Mesendoderm (in vitro differentiated cells): ENCODE data around the gene TEX10.

Experiments used
- DNase-seq: peaks from one replicate; pipeline ENCODE4 v3.0.0; 2013
- H2AK5ac ChIP-seq: 2 replicates; pipeline ENCODE4 v1.6.1; 2013; ENCODE audit warnings: low read length, inconsistent platforms
- H2BK120ac ChIP-seq: 2 replicates; pipeline ENCODE4 v1.6.1; 2013; ENCODE audit warnings: low read depth, mild to moderate bottlenecking, low read length, moderate library complexity, mixed read lengths
- H2BK15ac ChIP-seq: replicated peaks from 2 replicates; pipeline ENCODE4 v1.6.1; 2013; ENCODE audit warnings: low read depth, mild to moderate bottlenecking, moderate library complexity
- H2BK5ac ChIP-seq: 2 replicates; pipeline ENCODE4 v1.6.1; 2013; ENCODE audit warnings: low read length, inconsistent platforms
- H3K18ac ChIP-seq: 2 replicates; pipeline ENCODE4 v1.6.1; 2013; ENCODE audit warnings: mild to moderate bottlenecking, low read length, mixed read lengths
- H3K23ac ChIP-seq: one replicate; pipeline ENCODE4 v1.6.1; 2013; ENCODE audit warnings: low read length
- H3K27ac ChIP-seq: 2 replicates; pipeline ENCODE4 v1.5.1; 2013; ENCODE audit warnings: low read depth, mild to moderate bottlenecking, inconsistent platforms, low read length, moderate library complexity
- H3K27me3 ChIP-seq: 2 replicates; pipeline ENCODE4 v1.6.1; 2013; ENCODE audit warnings: low read length, control low read depth, mild to moderate bottlenecking, inconsistent platforms; ENCODE audit not compliant: insufficient read depth, poor library complexity
- H3K36me3 ChIP-seq: 2 replicates; pipeline ENCODE4 v1.6.1; 2013; ENCODE audit warnings: low read length, inconsistent platforms; ENCODE audit not compliant: control insufficient read depth, insufficient read depth
- H3K4ac ChIP-seq: one replicate; pipeline ENCODE4 v1.6.1; 2013; ENCODE audit warnings: low read depth, mild to moderate bottlenecking, low read length, moderate library complexity
- H3K4me1 ChIP-seq: 2 replicates; pipeline ENCODE4 v1.6.1; 2013; ENCODE audit warnings: low read depth, low read length, inconsistent platforms; ENCODE audit not compliant: control insufficient read depth
- H3K4me2 ChIP-seq: 2 replicates; pipeline ENCODE4 v1.6.1; 2013; ENCODE audit warnings: low read length
- H3K4me3 ChIP-seq: 2 replicates; pipeline ENCODE4 v1.5.1; 2013; ENCODE audit warnings: mild to moderate bottlenecking, low read length
- H3K56ac ChIP-seq: one replicate; pipeline ENCODE4 v1.6.1; 2013; ENCODE audit warnings: low read length
- H3K79me1 ChIP-seq: 2 replicates; pipeline ENCODE4 v1.6.1; 2013; ENCODE audit warnings: low read length, inconsistent platforms
- H3K79me2 ChIP-seq: 2 replicates; pipeline ENCODE4 v1.6.1; 2013; ENCODE audit warnings: mild to moderate bottlenecking, low read length; ENCODE audit not compliant: control insufficient read depth, insufficient read depth
- H3K9ac ChIP-seq: 2 replicates; pipeline ENCODE4 v1.6.1; 2013; ENCODE audit warnings: low read length, inconsistent platforms
- H4K5ac ChIP-seq: one replicate; pipeline ENCODE4 v1.6.1; 2013; ENCODE audit warnings: low read length
- H4K8ac ChIP-seq: one replicate; pipeline ENCODE4 v1.6.1; 2013; ENCODE audit warnings: low read depth, mild to moderate bottlenecking, control low read depth, low read length, moderate library complexity
- WGBS: extraction: QIAGEN DNeasy Blood & Tissue Kit; methylation state at CpG from one replicate; pipeline ENCODE4 v1.1.7; 2013; ENCODE audit warnings: low lambda C conversion rate, missing lambda C conversion rate; ENCODE audit not compliant: insufficient coverage; ENCODE audit errors: extremely low coverage; 5-methylcytosine and 5-hydroxymethylcytosine counted together

The TEX10 gene

GRCh38 chr9:100298378-100298777 is 54.4 kb downstream of the TEX10 start:
- Histone ChIP-seq H2BK15ac (no peak overlapping the region), H3K23ac (no peak overlapping the region), H3K9ac (no peak overlapping the region), H2AK5ac (no peak overlapping the region), H4K8ac (no peak overlapping the region), H4K5ac (no peak overlapping the region), H3K18ac (no peak overlapping the region), H3K79me2 (peaks cover under 1% of the 10 kb centered on the region), H3K56ac (no peak overlapping the region), H3K27me3 (no peaks in the 10 kb centered on the region), H2BK120ac (no peak overlapping the region), H3K4ac (no peak overlapping the region), H3K4me1 (no peaks in the 10 kb centered on the region), H3K27ac (no peak overlapping the region), H3K36me3 (peaks cover 1% of the 10 kb centered on the region), H3K79me1 (peaks cover 6% of the 10 kb centered on the region), H2BK5ac (no peak overlapping the region), H3K4me2 (no peak overlapping the region), H3K4me3 (no peak overlapping the region)
- WGBS, result no CpG with 5 or more reads among the region's 3 CpGs
- no peak for DNase-seq

- Histone ChIP-seq H3K9ac (no peak overlapping the region), H2BK5ac (no peak overlapping the region), H3K4me3 (no peak overlapping the region), H3K4me1 (no peaks in the 10 kb centered on the region), H3K36me3 (peaks cover 4% of the 10 kb centered on the region), H3K56ac (no peak overlapping the region), H3K27ac (no peak overlapping the region), H3K18ac (no peak overlapping the region), H3K27me3 (no peaks in the 10 kb centered on the region), H3K79me1 (peaks cover 4% of the 10 kb centered on the region), H3K79me2 (no peaks in the 10 kb centered on the region), H2BK15ac (no peak overlapping the region), H2AK5ac (no peak overlapping the region), H3K23ac (no peak overlapping the region), H4K5ac (no peak overlapping the region), H3K4me2 (no peak overlapping the region), H2BK120ac (no peak overlapping the region), H4K8ac (no peak overlapping the region), H3K4ac (no peak overlapping the region)
- no peak for DNase-seq
- no CpG with 5 or more reads among the region's 4 CpGs for WGBS
Measured at GRCh38 chr9:100296407-100296806, 56.3 kb downstream of the TEX10 start.

GRCh38 chr9:100295240-100295639 is 57.5 kb downstream of the TEX10 start:
- peaks cover 4% of the 10 kb centered on the region for H3K36me3 ChIP-seq
- H2AK5ac ChIP-seq, result no peak overlapping the region

DNA sequence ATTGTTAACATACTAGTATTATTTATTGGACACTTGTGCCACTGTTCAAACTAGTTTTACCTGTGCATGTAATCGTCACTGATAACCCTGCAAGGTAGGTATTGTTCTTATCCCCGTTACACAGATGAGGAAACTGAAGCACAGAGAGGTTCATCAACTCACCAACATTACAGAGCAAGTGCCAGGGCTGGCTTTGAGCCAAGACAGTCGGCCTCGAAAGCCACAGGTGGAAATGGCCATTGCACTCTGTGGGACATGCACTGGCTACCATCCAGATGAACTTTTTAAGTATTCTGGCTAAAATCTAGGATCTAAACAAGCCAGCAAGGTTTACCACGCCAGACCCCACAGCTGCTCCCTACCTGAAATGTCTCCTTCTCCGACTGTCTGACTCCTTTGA is 57.9 kb downstream of the TEX10 start:
- H4K8ac ChIP-seq, result no peak overlapping the region
- no peak overlapping the region for H3K4me2 ChIP-seq
- no CpG with 5 or more reads among the region's 6 CpGs for WGBS
- H3K9ac ChIP-seq, result no peak overlapping the region
- H2BK120ac ChIP-seq, result no peak overlapping the region
- H3K56ac ChIP-seq, result no peak overlapping the region
- H3K4ac ChIP-seq, result no peak overlapping the region
- no peak overlapping the region for H2AK5ac ChIP-seq
- H3K27me3 ChIP-seq, result no peaks in the 10 kb centered on the region
- no peak for DNase-seq
- H3K23ac ChIP-seq, result no peak overlapping the region
- H4K5ac ChIP-seq, result no peak overlapping the region
- peaks cover 2% of the 10 kb centered on the region for H3K79me1 ChIP-seq
- H3K36me3 ChIP-seq, result peaks cover 4% of the 10 kb centered on the region
- H3K4me1 ChIP-seq, result no peaks in the 10 kb centered on the region
- H3K4me3 ChIP-seq, result no peak overlapping the region
- no peak overlapping the region for H3K27ac ChIP-seq
- no peak overlapping the region for H2BK5ac ChIP-seq
- H3K79me2 ChIP-seq, result no peaks in the 10 kb centered on the region
- H2BK15ac ChIP-seq, result no peak overlapping the region
- H3K18ac ChIP-seq, result no peak overlapping the region

More at GRCh38 chr9:100295240-100295639, 57.5 kb downstream of the TEX10 start:
- no peak overlapping the region for H3K4ac ChIP-seq
- no peaks in the 10 kb centered on the region for H3K27me3 ChIP-seq
- no peak overlapping the region for H2BK15ac ChIP-seq
- no peak for DNase-seq
- H3K27ac ChIP-seq, result no peak overlapping the region
- peaks cover 2% of the 10 kb centered on the region for H3K79me1 ChIP-seq
- no peak overlapping the region for H2BK120ac ChIP-seq
- WGBS, result no CpG with 5 or more reads among the region's 2 CpGs
- H3K4me2 ChIP-seq, result no peak overlapping the region
- H2BK5ac ChIP-seq, result no peak overlapping the region
- H3K4me3 ChIP-seq, result no peak overlapping the region
- H4K5ac ChIP-seq, result no peak overlapping the region
- no peaks in the 10 kb centered on the region for H3K4me1 ChIP-seq
- no peak overlapping the region for H3K18ac ChIP-seq
- H3K23ac ChIP-seq, result no peak overlapping the region
- H3K9ac ChIP-seq, result no peak overlapping the region
- H3K56ac ChIP-seq, result no peak overlapping the region
- H4K8ac ChIP-seq, result no peak overlapping the region
- no peaks in the 10 kb centered on the region for H3K79me2 ChIP-seq

DNA sequence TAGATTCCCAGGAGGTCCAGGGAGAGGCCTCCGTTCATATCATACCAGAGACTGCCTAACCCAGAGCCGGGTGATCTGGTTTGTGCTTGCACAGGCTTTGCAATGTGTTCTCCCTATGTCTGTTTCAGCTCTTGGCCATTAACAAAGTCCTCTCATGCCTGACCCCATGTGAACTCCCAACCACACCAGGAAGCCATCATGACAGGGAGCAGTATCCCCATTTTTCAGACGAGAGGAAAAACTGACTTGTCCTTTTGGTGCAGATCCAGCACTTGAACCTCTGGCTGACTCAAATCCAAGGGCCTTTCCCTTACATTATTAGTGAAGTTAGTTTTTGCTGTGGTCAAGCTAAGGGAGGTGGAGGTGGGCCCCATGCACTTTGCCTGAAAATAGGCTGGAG is 58.4 kb downstream of the TEX10 start:
- no peak for DNase-seq
- no peak overlapping the region for H4K8ac ChIP-seq
- no peak overlapping the region for H2BK120ac ChIP-seq
- no peak overlapping the region for H2AK5ac ChIP-seq
- no peak overlapping the region for H3K23ac ChIP-seq
- WGBS, result no CpG with 5 or more reads among the region's 3 CpGs
- no peak overlapping the region for H2BK15ac ChIP-seq
- H3K9ac ChIP-seq, result no peak overlapping the region
- H3K27ac ChIP-seq, result no peak overlapping the region
- H3K18ac ChIP-seq, result no peak overlapping the region
- no peak overlapping the region for H3K56ac ChIP-seq
- H3K4me3 ChIP-seq, result no peak overlapping the region
- no peaks in the 10 kb centered on the region for H3K4me1 ChIP-seq
- H3K27me3 ChIP-seq, result no peaks in the 10 kb centered on the region
- H3K4ac ChIP-seq, result no peak overlapping the region
- H3K36me3 ChIP-seq, result peaks cover 4% of the 10 kb centered on the region
- H2BK5ac ChIP-seq, result no peak overlapping the region
- H4K5ac ChIP-seq, result no peak overlapping the region
- H3K79me1 ChIP-seq, result peaks cover 2% of the 10 kb centered on the region
- no peaks in the 10 kb centered on the region for H3K79me2 ChIP-seq
- no peak overlapping the region for H3K4me2 ChIP-seq

DNA sequence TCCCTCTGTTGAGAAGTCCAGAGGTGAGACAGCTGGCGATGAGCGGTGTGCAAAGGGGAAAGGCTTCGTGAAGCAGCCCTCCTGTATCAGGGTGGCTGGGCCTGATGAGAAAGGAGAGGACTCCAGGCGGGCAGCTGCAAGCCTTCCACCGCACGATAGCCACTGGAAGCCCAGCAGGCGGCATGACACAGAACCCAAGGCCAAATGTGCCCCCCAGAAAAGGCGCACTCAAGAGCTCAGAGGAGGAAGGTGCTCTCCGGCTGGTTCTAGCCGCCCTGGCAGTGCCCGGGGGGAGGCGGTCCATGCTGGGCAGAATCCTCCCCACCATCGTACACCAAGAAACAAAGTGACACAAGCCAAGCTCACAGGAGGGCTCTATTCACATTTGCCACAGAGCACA is 60.3 kb downstream of the TEX10 start:
- Histone ChIP-seq H2BK15ac (no peak overlapping the region), H2BK5ac (no peak overlapping the region), H2AK5ac (no peak overlapping the region), H3K27ac (no peak overlapping the region), H3K23ac (no peak overlapping the region), H4K8ac (no peak overlapping the region), H3K36me3 (peaks cover 4% of the 10 kb centered on the region), H3K56ac (no peak overlapping the region), H3K4me3 (no peak overlapping the region), H3K27me3 (no peaks in the 10 kb centered on the region), H2BK120ac (no peak overlapping the region), H3K4me2 (no peak overlapping the region), H3K4ac (no peak overlapping the region), H3K9ac (no peak overlapping the region), H3K4me1 (no peaks in the 10 kb centered on the region), H4K5ac (no peak overlapping the region), H3K18ac (no peak overlapping the region), H3K79me2 (no peaks in the 10 kb centered on the region), H3K79me1 (peaks cover 2% of the 10 kb centered on the region)
- WGBS, result no CpG with 5 or more reads among the region's 13 CpGs
- no peak for DNase-seq
